SIG-M5 treated with dmso at 0.1 percent for 504 hours (cell line): Measurements from ENCODE around the gene CPAMD8.
A peak's percentile ranks its signal among the peaks of the same experiment; 100 is the strongest.

Experiments
- DNase-seq: peaks from one replicate; lab custom pipeline; 2025; ENCODE audit not compliant: unreplicated experiment; lab: John Stamatoyannopoulos, UW

CPAMD8 gene

GRCh38 chr19:16921766-16922591, 104.6 kb downstream of the CPAMD8 start:
- no peak for DNase-seq

GRCh38 chr19:16920816-16921529, 105.6 kb downstream of the CPAMD8 start:
- DNase-seq, result peak; percentile 4

- no peak for DNase-seq
Observed at GRCh38 chr19:16919496-16919895, 107.1 kb downstream of the CPAMD8 start.

DNA sequence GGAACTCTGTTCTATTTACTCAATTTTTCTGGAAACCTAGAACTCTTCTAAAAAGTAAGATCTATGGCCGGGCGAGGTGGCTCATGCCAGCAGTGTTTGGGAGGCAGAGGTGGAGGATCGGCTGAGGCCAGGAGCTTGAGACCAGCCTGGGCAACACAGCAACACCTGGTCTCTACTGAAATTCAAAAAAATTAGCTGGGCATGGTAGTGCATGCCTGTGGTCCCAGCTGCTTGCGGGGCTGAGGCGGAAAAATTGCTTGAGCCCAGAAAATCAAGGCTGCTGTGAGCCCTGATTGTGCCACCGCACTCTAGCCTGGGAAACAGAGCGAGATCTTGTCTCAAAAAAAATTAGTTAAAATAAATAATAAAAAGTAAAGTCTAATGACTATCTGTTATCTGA, 109.2 kb downstream of the CPAMD8 start:
- DNase-seq, result no peak

GRCh38 chr19:16915734-16916133, 110.9 kb downstream of the CPAMD8 start:
- DNase-seq, result no peak

- DNase-seq, result no peak
Observed at GRCh38 chr19:16915135-16915534, 111.5 kb downstream of the CPAMD8 start.

DNA sequence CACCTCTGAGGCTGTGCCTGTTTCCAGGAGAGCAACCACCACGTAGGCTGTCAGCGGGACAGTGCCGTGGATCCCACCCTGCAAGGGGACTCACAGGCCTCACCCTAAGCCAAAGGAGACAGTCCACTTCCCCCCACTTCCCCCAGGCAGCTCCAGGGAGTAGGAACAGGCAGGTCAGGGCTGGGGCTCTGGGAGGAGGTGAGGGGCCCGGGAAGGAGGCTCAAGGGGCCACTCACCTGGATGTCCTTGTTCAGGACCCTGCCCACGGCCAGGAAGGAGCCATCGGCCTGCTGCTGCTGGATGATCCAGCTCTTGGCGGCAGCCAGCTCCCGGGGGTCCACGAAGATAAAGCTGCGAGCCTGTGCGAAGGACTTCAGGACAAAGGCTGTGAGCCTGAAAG, 112.2 kb downstream of the CPAMD8 start:
- no peak for DNase-seq

GRCh38 chr19:16912780-16913179, 113.8 kb downstream of the CPAMD8 start:
- no peak for DNase-seq

- no peak for DNase-seq
Observed at GRCh38 chr19:16911046-16911445, 115.6 kb downstream of the CPAMD8 start.

- no peak for DNase-seq
Observed at GRCh38 chr19:16908759-16909158, 117.9 kb downstream of the CPAMD8 start.

DNA sequence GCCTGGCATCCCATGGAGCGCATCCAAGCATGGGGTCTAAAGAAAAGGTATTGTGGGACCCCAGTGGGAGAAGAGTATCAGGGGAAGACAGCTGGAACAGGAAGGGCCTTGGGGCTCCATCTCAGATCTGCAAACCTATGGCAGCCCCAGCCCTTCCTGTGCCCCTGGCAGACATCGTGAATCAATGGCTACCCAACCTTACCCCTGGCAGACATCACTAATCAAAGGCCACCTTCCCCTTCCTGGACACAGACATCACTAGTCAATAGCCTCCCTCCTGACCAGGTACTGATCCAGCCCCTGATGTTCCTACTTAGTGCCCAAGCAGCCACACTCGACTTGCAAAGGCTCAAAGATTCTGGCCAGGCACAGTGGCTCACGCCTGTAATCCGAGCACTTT, 122.0 kb downstream of the CPAMD8 start:
- DNase-seq, result no peak

DNA sequence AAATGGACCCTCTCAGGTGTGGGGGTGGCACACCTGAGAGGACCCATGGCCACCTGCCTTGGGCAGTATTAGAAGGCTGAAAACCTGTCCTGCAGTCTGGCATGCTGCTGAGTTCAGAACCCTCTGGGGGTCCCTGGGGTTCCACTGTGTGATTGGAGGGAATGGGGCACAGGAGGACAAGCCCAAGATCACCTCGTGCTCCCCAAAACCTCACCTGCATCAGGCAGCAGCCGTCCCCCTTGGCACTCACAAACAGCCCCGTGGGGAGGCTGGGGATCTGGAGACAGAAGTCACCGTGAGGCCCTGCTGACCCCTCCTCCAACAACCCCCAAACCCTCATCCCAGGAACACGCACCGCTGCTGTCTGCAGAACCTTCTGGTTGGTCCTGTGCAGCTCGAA, 123.3 kb downstream of the CPAMD8 start:
- no peak for DNase-seq

- DNase-seq, result no peak
Observed at GRCh38 chr19:16902545-16902944, 124.1 kb downstream of the CPAMD8 start.

- DNase-seq, result no peak
Observed at GRCh38 chr19:16901491-16902175, 125.0 kb downstream of the CPAMD8 start.

DNA sequence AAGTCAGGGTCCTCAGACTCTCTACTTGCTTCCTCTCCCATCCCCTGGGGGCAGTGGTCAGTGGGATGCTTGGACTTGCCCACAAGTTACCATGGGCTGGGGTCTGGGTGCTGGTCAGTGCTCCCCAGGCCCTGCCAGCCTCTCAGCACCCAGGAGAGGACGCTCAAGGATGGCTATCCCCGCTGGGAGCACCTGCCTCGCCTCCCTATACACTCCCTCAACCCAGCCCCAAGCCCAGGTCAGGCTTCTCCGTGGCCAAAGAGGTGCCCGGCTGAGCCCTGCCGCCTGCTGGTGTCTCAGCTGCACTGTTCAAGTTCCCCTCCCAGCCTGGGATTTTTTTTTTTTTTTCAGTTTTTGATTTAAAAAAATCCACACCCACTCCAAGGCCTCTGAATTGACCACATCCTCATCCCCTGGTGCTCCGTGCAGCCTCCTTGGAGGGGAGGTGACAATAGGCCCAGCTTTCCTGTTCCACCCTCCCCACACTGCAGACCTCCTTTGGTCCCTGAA, 127.0 kb downstream of the CPAMD8 start:
- DNase-seq, result peak; percentile 26

- no peak for DNase-seq
Observed at GRCh38 chr19:16898361-16899015, 128.1 kb downstream of the CPAMD8 start.

DNA sequence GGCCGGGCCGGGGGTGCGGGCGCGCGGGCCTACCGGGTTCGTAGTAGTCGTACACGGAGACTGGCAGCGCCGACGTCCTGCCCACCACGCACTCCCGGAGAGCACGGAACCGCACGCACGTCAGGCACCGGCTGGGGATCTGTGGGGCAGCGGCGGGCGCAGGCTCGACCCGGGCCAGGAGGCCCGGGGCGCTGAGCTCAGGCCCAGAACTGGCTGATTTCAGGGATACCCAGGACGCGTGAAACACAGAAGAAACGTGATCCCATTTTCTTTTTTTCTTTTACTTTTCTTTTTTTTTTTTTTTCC, 128.8 kb downstream of the CPAMD8 start:
- no peak for DNase-seq

DNA sequence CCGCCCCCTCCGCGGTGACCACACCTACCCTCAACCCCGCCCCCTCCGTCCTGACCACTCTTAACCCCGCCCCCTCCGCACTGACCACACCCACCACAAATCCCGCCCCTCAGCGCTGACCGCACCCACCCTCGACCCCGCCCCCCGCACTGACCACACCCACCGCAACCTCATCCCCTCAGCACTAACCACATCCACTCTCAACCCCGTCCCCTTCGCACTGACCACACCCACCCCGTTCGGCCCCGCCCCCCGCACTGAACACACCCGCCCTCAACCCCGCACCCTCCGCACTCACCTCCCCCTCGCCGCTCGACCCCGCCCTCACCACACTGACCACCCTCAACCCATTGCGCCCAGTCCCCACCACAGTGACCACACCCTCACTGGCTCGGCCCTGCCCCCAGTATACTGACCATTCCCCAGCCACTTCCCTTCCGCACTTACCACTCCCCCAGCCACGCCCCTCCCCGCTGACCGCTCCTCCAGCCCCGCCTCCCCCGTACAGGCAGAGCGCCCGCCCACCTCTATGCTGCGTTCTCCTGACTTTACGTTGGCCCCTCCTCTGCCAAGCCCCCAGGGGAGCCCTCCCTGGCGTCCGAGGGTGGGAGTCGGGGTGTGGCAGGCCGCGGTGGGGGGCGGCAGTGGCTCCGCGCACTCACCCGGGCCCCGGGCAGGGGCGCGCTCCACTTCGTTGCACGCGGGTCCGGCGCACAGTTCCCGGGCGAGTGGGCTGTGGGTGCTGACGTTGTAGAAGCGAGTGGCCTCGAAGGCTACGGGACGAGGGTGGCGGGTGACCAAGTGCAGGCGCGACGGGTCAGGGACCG, 129.4 kb downstream of the CPAMD8 start:
- DNase-seq, result peak; percentile 69

DNA sequence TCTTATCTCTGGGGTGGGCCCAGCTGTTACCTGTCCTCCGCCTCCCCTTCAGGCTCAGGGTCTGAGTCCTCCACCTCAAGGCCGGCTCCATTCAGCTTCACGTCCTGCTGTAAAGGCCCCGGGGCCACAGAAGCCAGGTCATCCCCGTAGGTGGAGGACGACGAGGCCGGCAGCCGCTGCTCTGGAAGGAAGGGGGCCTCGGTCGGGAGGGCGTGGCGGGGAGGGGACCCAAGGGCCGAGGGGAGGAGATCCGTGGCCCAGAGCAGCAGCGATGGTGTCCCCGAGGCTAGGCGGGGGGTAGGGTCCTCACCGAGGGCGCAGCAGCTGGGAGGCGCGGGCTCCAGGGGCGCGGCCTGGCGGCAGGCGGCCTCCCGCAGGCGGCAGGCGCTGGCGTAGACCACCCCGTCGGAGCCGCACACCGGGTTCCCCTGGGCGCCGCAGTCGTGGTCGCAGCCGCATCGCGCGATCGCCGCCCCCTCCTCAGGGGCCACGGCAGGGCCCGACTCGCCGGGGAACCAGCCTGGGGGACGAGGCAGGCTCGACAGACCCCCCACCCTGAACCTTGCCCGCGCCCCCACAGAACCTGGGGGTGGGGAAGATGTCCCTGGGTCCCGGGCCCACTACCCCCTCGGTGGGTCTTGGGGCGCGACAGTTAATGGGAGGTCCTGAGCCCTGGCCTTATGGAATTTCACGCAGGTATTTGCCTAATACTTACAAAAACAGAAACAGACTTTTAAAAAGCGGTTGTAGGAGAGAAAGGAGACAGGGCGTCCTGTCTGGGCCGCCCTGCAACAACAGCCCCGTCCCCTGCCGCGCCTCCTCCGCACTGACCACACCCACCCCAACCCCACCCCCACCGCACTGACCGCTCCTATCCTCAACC, 130.2 kb downstream of the CPAMD8 start:
- DNase-seq, result no peak
